ENCODE measurements around the gene ATP6V1B1. TPM values are rescaled to one million over a fixed set of nuclear protein-coding genes. Genes with fewer than 3 reads are reported as not detected.

ATP6V1B1 gene
- total and polyA plus RNA-seq, 9 of the 15 experiments (the other 6 are each of a cell fraction or from before 2014, with no cell fraction given) = not detected

DNA sequence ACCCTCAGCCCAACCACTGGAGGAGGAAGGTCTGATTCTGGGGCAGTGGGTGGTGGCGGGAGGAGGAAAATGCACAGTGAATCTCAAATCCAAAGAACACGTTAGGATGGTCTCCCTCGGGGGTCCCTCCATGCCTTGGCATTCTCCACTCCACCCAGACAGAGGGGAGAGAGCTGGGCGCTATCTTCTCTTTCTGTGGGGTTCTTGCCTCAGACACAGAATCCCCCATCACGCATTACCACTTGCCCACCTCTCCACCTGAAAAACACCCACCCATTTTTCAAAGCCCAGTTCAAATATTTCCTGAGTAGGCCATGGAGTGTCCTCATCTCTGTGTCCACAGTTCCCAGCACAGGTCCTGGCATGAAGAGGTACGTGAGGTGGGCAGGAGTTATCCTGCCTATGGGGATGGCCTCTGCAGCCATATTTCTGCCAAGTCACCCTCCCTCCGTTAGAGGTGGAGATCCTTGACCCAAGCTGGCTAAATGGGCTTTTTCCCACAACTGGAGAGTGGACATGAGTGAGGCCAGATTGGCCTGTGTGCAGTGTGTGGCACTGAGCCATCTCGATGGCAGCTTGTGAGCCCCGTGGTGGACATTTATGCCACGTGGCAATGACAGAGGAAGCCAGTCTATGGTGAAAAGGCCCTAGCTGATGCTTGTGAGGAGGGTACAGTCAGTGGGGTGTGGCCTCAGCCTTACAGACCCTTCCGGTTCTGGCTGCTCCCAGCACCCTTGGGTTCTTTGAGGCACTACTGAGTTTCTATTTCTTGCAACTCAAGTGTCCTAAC is 68.5 kb downstream of the ATP6V1B1 start:
- H3K9me3 ChIP-seq (replicated peaks; ENCODE audit: control insufficient read depth, insufficient read depth, low read depth, low read length) = no peaks in the 10 kb centered on the region

More for the DNA sequence above, 68.5 kb downstream of the ATP6V1B1 start:
- intact Hi-C loops (cut with micrococcal nuclease) (loop anchor here (10.0 kb wide), 1 partner anchor 151 kb away; no protein-coding TSS in a partner anchor), in situ Hi-C loops (cut with MboI) (no loop called here)
- no TSS peak for BruUV-seq (replicated peaks)
- Histone ChIP-seq H4K20me1 (replicated peaks; ENCODE audit: control insufficient read depth, insufficient read depth, low read length) (no peaks in the 10 kb centered on the region), H3K27me3 (ENCODE audit: control insufficient read depth in 2 of 2, insufficient read depth in 2 of 2, low read length in 2 of 2) (peaks cover 0 to 9% of the 10 kb centered on the region in 2 experiments; a peak in 3 of 5 replicates), H2AFZ (ENCODE audit: low read depth, low read length) (no peak overlapping the region), H3K9ac (ENCODE audit: insufficient read depth in 1 of 2, low read depth in 2 of 2, low read length in 2 of 2) (no peak overlapping the region), H3K79me2 (ENCODE audit: control insufficient read depth, insufficient read depth, low read length) (no peaks in the 10 kb centered on the region), H3K9me1 (ENCODE audit: control insufficient read depth, insufficient read depth, low read length) (peaks cover 3% of the 10 kb centered on the region), H3K27ac (ENCODE audit: extremely low read depth, low read depth, low read length) (no peak overlapping the region), H3K4me1 (replicated peaks in 1 of 2; ENCODE audit: control insufficient read depth in 2 of 2, insufficient read depth in 2 of 2, low read length in 2 of 2) (peaks cover 17 to 24% of the 10 kb centered on the region in 2 experiments; a peak in 4 of 5 replicates), H3K4me3 (no peak overlapping the region), H3K36me3 (ENCODE audit: control insufficient read depth, insufficient read depth, low read length) (no peaks in the 10 kb centered on the region), H3K4me2 (ENCODE audit: insufficient read depth, low read length) (no peak overlapping the region)
- no peak for FAIRE-seq
- 0 out of 2 replicates have a peak, but pooled peaks have one; percentile 10 for TF ChIP-seq MAFG (tag; conservative IDR thresholded peaks at IDR 0.05)
- TF ChIP-seq, protein P1, sequence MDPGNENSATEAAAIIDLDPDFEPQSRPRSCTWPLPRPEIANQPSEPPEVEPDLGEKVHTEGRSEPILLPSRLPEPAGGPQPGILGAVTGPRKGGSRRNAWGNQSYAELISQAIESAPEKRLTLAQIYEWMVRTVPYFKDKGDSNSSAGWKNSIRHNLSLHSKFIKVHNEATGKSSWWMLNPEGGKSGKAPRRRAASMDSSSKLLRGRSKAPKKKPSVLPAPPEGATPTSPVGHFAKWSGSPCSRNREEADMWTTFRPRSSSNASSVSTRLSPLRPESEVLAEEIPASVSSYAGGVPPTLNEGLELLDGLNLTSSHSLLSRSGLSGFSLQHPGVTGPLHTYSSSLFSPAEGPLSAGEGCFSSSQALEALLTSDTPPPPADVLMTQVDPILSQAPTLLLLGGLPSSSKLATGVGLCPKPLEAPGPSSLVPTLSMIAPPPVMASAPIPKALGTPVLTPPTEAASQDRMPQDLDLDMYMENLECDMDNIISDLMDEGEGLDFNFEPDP (CRISPR knock-in tag; IDR thresholded peaks at IDR 0.05) = no peak
- TF ChIP-seq, protein P2, sequence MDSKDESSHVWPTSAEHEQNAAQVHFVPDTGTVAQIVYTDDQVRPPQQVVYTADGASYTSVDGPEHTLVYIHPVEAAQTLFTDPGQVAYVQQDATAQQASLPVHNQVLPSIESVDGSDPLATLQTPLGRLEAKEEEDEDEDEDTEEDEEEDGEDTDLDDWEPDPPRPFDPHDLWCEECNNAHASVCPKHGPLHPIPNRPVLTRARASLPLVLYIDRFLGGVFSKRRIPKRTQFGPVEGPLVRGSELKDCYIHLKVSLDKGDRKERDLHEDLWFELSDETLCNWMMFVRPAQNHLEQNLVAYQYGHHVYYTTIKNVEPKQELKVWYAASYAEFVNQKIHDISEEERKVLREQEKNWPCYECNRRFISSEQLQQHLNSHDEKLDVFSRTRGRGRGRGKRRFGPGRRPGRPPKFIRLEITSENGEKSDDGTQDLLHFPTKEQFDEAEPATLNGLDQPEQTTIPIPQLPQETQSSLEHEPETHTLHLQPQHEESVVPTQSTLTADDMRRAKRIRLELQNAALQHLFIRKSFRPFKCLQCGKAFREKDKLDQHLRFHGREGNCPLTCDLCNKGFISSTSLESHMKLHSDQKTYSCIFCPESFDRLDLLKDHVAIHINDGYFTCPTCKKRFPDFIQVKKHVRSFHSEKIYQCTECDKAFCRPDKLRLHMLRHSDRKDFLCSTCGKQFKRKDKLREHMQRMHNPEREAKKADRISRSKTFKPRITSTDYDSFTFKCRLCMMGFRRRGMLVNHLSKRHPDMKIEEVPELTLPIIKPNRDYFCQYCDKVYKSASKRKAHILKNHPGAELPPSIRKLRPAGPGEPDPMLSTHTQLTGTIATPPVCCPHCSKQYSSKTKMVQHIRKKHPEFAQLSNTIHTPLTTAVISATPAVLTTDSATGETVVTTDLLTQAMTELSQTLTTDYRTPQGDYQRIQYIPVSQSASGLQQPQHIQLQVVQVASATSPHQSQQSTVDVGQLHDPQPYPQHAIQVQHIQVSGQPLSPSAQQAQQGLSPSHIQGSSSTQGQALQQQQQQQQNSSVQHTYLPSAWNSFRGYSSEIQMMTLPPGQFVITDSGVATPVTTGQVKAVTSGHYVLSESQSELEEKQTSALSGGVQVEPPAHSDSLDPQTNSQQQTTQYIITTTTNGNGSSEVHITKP (IDR thresholded peaks at IDR 0.05; ENCODE audit: partially characterized antibody) = peak; percentile 9
- no peak for TF ChIP-seq NR2F6 (CRISPR knock-in tag; IDR thresholded peaks at IDR 0.05)
- TF ChIP-seq KLF16 (IDR thresholded peaks at IDR 0.05) = no peak
- peak; percentile 42 for TF ChIP-seq NFE2 (IDR thresholded peaks at IDR 0.05; ENCODE audit: low read depth)
- ChIA-PET POLR2A (no interaction called here), CTCF (ENCODE audit: low intra/inter-chr PET ratio) (no interaction called here)
- no peak for ATAC-seq
- peak in 2 of 4 experiments; percentile 1 to 3 for DNase-seq (ENCODE audit: extremely low read depth in 1 of 4, low spot score in 3 of 4)
- WGBS (ENCODE audit: insufficient coverage, low coverage, missing lambda C conversion rate) = 35% methylated on average over 11 of the region's 11 CpGs
